GM21717 (cell line): ENCODE measurements around the gene GMPPB.

ENCODE experiments used
- ATAC-seq: cut with Tn5 transposase; IDR thresholded peaks from one replicate; pipeline ENCODE4 v1.9.1; 2021; ENCODE audit warnings: mild to moderate bottlenecking, moderate library complexity; ENCODE audit not compliant: unreplicated experiment

The GMPPB gene

GRCh38 chr3:49673121-49673714 lies 50.5 kb downstream of the GMPPB start:
- peak; percentile 1 for ATAC-seq

GRCh38 chr3:49671291-49672288 lies 52.2 kb downstream of the GMPPB start:
- no peak for ATAC-seq

DNA sequence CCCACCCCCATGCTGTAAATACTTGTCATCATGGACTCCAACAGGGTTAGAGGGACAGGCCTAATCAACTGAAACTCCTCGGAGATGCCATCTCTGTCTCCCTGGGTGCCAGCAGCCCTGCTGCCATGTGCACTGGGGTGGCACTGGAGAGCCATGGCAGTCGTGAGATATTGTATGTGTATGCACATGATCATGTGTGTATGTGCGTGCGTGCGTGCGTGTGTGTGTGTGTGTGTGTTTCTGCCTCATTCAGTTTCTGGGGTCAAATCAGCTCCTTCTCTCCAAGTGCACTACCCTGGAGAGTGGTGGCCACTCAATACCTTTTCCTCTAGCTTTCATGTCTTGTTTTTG lies 52.8 kb downstream of the GMPPB start:
- no peak for ATAC-seq
